Measurements from ENCODE around the gene VAT1.

- TF ChIP-seq CTCF (conservative IDR thresholded peaks at IDR 0.05 in 1 of 2, IDR thresholded peaks at IDR 0.05 in 1 of 2; ENCODE audit: extremely low read depth in 1 of 2, insufficient read depth in 1 of 2, low read depth in 1 of 2, low read length in 2 of 2) = no peak
- TF ChIP-seq EZH2 (IDR thresholded peaks at IDR 0.05; ENCODE audit: borderline replicate concordance, low read length) = no peak
Measured at GRCh38 chr17:42967925-42968324, 54.3 kb downstream of the VAT1 start.
